GM12872 (cell line): ENCODE measurements around the gene RNLS.

Source experiments
- CTCF ChIP-seq: IDR thresholded peaks from 3 replicates; pipeline ENCODE4 v1.5.1; 2011; ENCODE audit warnings: low read depth, mild to moderate bottlenecking, low read length, moderate library complexity; ENCODE audit not compliant: insufficient read depth

The RNLS gene

GRCh38 chr10:88281592-88282347, 301.3 kb downstream of the RNLS start:
- TF ChIP-seq CTCF = no peak

DNA sequence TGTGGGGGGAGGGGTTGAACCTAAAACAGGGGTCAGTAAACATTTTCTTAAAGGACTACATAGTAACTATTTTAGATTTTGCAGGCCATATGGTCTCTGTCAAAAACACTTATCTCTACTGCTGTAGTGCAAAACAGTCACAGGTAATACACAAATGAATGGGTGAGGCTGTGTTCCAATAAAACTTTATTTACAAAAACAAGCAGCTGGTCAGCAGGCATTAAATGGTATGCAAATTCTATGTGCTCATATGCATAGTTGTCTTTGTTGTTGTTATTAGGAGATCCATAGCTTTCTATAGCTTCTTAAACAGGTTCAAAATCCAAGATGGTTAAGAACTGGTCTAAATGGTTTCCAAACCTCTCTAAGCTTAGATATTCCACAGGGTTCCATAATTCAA, 302.6 kb downstream of the RNLS start:
- no peak for TF ChIP-seq CTCF

- no peak for TF ChIP-seq CTCF
Measured at GRCh38 chr10:88278912-88279311, 304.2 kb downstream of the RNLS start.

GRCh38 chr10:88274286-88274685, 308.8 kb downstream of the RNLS start:
- no peak for TF ChIP-seq CTCF

DNA sequence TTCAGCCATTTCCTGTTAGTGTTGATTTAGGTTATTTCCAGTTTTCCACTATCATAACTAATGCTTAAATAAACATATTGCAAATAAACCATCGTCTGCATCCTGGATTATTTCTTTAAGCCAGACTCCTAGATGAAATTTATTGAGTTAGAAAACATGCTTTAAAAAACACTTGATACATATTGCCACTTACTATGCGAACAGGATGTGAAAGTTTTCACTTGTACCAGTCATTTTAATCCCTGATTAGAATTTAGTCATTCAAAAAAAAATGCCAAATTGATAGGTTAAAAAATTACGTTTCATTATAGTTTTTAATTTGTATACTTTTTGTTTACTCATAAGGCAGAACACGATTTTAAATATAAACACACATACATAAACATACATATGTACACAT, 309.6 kb downstream of the RNLS start:
- TF ChIP-seq CTCF = no peak

- no peak for TF ChIP-seq CTCF
Measured at GRCh38 chr10:88271761-88272543, 311.2 kb downstream of the RNLS start.

GRCh38 chr10:88270871-88271713, 312.0 kb downstream of the RNLS start:
- no peak for TF ChIP-seq CTCF
